ENCODE measurements around the gene ALCAM. TPM values are rescaled to one million over a fixed set of nuclear protein-coding genes. Genes with fewer than 3 reads are reported as not detected.

Gene ALCAM
- total RNA-seq (10.9 TPM), polyA plus RNA-seq (ENCODE audit: insufficient read depth in 1 of 8, insufficient read length in 8 of 8, low replicate concordance in 1 of 8) (10 to 100 TPM in 6 of 8 donors, 1 to 10 TPM in 2; 7.4 to 29.5 (median 10.8) TPM)
- long read RNA-seq, donor 1, full-length matches to known transcripts = 2 of 2 reads
- long read RNA-seq, donor 1, partial matches to known transcripts = 0 of 2 reads
- long read RNA-seq, donor 1, other reads (novel, unspliced or antisense) = 0 of 2 reads
- long read RNA-seq, donor 2, full-length matches to known transcripts = 1 of 1 reads
- long read RNA-seq, donor 2, partial matches to known transcripts = 0 of 1 reads
- long read RNA-seq, donor 2, other reads (novel, unspliced or antisense) = 0 of 1 reads
- long read RNA-seq, donor 3, full-length matches to known transcripts = 1 of 1 reads
- long read RNA-seq, donor 3, partial matches to known transcripts = 0 of 1 reads
- long read RNA-seq, donor 3, other reads (novel, unspliced or antisense) = 0 of 1 reads
- long read RNA-seq, donor 4, full-length matches to known transcripts = 1 of 1 reads
- long read RNA-seq, donor 4, partial matches to known transcripts = 0 of 1 reads
- long read RNA-seq, donor 4, other reads (novel, unspliced or antisense) = 0 of 1 reads
- long read RNA-seq, donor 5, partial matches to known transcripts = 0 of 1 reads
- long read RNA-seq, donor 5, other reads (novel, unspliced or antisense) = 0 of 1 reads
- long read RNA-seq, donor 6, full-length matches to known transcripts = 3 of 3 reads
- long read RNA-seq, donor 6, partial matches to known transcripts = 0 of 3 reads
- long read RNA-seq, donor 6, other reads (novel, unspliced or antisense) = 0 of 3 reads
- long read RNA-seq, donor 7, full-length matches to known transcripts = 1 of 1 reads
- long read RNA-seq, donor 7, partial matches to known transcripts = 0 of 1 reads
- long read RNA-seq, donor 7, other reads (novel, unspliced or antisense) = 0 of 1 reads
- long read RNA-seq, donor 8 = 0 reads
- long read RNA-seq, donor 9 = 0 reads
- long read RNA-seq, donor 10, full-length matches to known transcripts = 1 of 1 reads
- long read RNA-seq, donor 10, partial matches to known transcripts = 0 of 1 reads
- long read RNA-seq, donor 10, other reads (novel, unspliced or antisense) = 0 of 1 reads
- long read RNA-seq, donor 11, full-length matches to known transcripts = 1 of 1 reads
- long read RNA-seq, donor 11, partial matches to known transcripts = 0 of 1 reads
- long read RNA-seq, donor 11, other reads (novel, unspliced or antisense) = 0 of 1 reads

DNA sequence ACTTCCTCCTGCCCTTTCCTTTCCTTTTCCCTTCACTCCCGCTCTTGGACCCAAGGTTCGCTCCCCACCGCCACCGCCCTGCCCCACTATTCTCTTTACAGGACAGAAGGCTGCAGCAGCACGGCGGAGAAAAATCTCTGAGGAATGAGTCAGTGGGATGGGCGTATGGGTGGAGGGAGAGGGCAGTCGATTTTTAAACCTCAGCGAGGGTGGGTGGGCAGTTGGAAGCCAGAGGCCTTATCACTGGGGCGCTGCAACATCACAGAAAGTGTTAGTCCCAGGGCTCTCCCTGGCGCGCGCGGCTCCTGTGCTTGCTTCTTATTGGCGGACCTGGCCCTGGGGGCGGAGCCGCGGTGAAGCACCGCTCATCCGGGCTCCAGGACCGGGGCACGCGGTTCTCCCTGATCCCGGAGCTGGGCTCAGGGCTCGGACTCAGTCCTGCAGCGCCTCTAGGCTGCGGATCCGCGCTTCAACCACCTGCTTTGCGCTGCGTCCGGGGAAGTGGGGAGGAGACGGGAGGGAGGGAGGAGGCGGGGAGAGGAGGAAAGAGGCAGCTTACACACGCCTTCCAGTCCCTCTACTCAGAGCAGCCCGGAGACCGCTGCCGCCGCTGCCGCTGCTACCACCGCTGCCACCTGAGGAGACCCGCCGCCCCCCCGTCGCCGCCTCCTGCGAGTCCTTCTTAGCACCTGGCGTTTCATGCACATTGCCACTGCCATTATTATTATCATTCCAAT, at the start of gene ALCAM:
TSS of gene ALCAM (plus strand) at position 584 of the 737 bp plus-strand sequence.
- Histone ChIP-seq H3K9me3 (replicated peaks; ENCODE audit: control insufficient read depth, low read depth, low read length) (no peaks in the 10 kb centered on the region), H3K27me3 (ENCODE audit: control insufficient read depth, insufficient read depth, low read length) (peaks cover 31% of the 10 kb centered on the region), H3K27ac (ENCODE audit: low read length) (peak within 1 kb of the TSS; percentile 31), H3K4me1 (ENCODE audit: control insufficient read depth, insufficient read depth, low read length) (peaks cover 26% of the 10 kb centered on the region), H3K36me3 (ENCODE audit: control insufficient read depth, insufficient read depth, low read length) (no peaks in the 10 kb centered on the region), H3K4me3 (ENCODE audit: low read length) (peak within 1 kb of the TSS; percentile 80)
- WGBS (ENCODE audit: insufficient coverage) = under 1% methylated on average over 34 of the region's 48 CpGs
- peak; percentile 96 for DNase-seq

DNA sequence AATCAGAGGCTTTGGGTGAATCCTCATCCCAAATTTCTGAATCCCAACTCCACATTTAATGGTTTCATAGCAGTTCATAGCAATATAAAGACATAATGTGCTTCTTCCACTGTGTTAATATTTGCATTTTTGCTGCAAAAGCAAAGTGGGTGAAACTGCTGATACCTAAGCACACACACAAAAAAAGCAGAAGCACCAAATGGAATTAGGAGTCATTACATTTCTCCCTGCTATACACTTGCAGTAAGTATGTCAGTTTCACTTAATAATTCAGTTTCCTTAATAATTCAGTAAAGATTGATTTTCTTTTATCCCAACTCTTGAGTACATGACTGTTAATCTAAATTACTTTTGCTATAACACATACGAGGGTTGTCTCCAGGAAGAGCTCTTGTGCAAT, 48.9 kb upstream of the ALCAM start:
- Histone ChIP-seq H3K4me1 (ENCODE audit: control insufficient read depth, insufficient read depth, low read length) (no peaks in the 10 kb centered on the region), H3K36me3 (ENCODE audit: control insufficient read depth, insufficient read depth, low read length) (no peaks in the 10 kb centered on the region), H3K9me3 (replicated peaks; ENCODE audit: control insufficient read depth, low read depth, low read length) (no peaks in the 10 kb centered on the region), H3K27ac (ENCODE audit: low read length) (no peak overlapping the region), H3K27me3 (ENCODE audit: control insufficient read depth, insufficient read depth, low read length) (no peaks in the 10 kb centered on the region), H3K4me3 (ENCODE audit: low read length) (no peak overlapping the region)
- peak; percentile 43 for DNase-seq
- WGBS (ENCODE audit: insufficient coverage) = no CpG with 5 or more reads among the region's 1 CpG

DNA sequence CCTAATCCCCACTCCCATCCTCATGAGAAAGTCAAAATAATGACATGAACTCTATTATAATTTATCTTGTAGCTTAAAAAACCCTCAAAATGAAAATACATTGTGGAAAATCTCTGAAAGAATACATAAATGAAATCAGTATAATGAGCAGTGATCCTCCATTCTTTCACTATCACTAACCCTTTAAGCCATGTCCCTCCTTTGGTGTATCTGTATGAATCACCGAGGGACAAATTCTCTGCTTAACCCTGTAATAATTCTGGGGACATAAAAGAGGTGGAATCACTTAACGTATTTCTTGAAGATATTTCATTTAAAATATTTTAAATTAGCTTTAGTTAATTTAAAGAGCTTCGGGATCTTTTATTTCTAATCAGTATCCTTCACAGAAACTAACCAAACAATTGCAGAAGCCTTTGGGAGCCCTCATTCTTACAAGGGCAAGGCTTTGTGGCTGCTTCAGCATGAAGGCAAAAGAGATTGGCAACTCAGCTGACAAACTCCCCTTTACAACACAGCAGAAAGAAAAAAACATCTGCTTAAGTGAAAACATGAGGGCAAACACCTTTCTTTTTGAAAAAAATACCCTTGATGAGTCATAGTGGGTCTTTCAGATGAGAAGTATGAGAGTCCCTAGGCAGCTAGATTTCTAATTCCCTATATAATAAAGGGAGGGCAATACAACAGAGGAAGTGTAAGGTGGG, 44.0 kb upstream of the ALCAM start:
- WGBS (ENCODE audit: insufficient coverage) = no CpG with 5 or more reads among the region's 3 CpGs
- H3K4me1 ChIP-seq (ENCODE audit: control insufficient read depth, insufficient read depth, low read length) = no peaks in the 10 kb centered on the region

DNA sequence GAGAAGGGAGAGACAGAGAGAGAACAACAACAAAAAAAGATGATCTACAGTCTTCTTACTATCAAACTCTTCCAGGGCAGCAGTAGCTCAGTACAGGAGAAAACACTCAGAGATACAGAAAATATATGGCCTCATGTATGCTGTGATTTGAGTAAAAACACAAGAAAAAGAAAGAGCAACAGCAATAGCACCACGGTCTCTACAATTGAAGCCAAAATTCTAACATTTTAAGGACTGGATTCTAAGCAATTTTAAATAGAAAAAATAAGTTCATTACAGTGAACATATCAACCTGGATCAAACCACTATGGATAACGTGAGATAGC, 43.5 kb upstream of the ALCAM start:
- H3K4me3 ChIP-seq (ENCODE audit: low read length) = no peak overlapping the region
- H3K9me3 ChIP-seq (replicated peaks; ENCODE audit: control insufficient read depth, low read depth, low read length) = no peaks in the 10 kb centered on the region
- no peaks in the 10 kb centered on the region for H3K4me1 ChIP-seq (ENCODE audit: control insufficient read depth, insufficient read depth, low read length)
- H3K36me3 ChIP-seq (ENCODE audit: control insufficient read depth, insufficient read depth, low read length) = no peaks in the 10 kb centered on the region
- whole genome bisulfite sequencing (ENCODE audit: insufficient coverage) = no CpG with 5 or more reads among the region's 2 CpGs
- DNase-seq = no peak
- H3K27me3 ChIP-seq (ENCODE audit: control insufficient read depth, insufficient read depth, low read length) = no peaks in the 10 kb centered on the region
- no peak overlapping the region for H3K27ac ChIP-seq (ENCODE audit: low read length)

More for the DNA sequence above, 44.0 kb upstream of the ALCAM start:
- Histone ChIP-seq H3K4me3 (ENCODE audit: low read length) (no peak overlapping the region), H3K36me3 (ENCODE audit: control insufficient read depth, insufficient read depth, low read length) (no peaks in the 10 kb centered on the region), H3K27me3 (ENCODE audit: control insufficient read depth, insufficient read depth, low read length) (no peaks in the 10 kb centered on the region), H3K9me3 (replicated peaks; ENCODE audit: control insufficient read depth, low read depth, low read length) (no peaks in the 10 kb centered on the region), H3K27ac (ENCODE audit: low read length) (no peak overlapping the region)
- DNase-seq = no peak

- no CpG with 5 or more reads among the region's 1 CpG for WGBS (ENCODE audit: insufficient coverage)
- H3K27ac ChIP-seq (ENCODE audit: low read length) = no peak overlapping the region
- H3K9me3 ChIP-seq (replicated peaks; ENCODE audit: control insufficient read depth, low read depth, low read length) = no peaks in the 10 kb centered on the region
- no peaks in the 10 kb centered on the region for H3K27me3 ChIP-seq (ENCODE audit: control insufficient read depth, insufficient read depth, low read length)
- no peak for DNase-seq
- H3K36me3 ChIP-seq (ENCODE audit: control insufficient read depth, insufficient read depth, low read length) = no peaks in the 10 kb centered on the region
- no peaks in the 10 kb centered on the region for H3K4me1 ChIP-seq (ENCODE audit: control insufficient read depth, insufficient read depth, low read length)
- H3K4me3 ChIP-seq (ENCODE audit: low read length) = no peak overlapping the region
Measured at GRCh38 chr3:105324951-105325350, 41.8 kb upstream of the ALCAM start.

DNA sequence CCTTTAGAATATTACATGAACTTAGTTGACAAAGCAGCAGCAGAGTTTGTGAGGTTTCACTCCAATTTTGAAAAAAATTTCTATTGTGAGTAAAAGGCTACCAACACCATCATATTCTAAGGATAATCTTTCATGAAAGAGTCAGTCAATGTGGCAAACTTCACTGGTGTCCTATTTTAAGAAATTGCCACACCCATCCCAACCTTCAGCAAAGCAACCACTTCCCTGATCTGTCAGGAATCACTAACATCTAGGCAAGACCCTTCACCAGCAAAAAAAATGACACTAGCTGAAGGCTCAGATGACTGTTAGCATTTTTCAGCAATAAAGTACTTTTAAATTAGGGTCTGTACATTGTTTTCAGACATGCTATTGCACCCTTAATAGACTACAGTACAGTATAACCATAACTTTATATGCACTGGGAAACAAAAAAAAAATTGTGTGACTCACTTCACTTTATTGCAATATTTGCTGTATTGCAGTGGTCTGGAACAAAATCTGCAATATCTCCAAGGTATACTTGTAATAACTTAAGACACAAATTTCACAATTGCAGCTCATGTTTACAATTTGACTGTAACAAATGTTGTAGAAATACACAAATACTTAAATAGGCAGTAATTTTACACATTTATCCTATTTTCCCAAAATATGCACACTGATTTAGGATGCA, 38.9 kb upstream of the ALCAM start:
- no peaks in the 10 kb centered on the region for H3K27me3 ChIP-seq (ENCODE audit: control insufficient read depth, insufficient read depth, low read length)
- no peak overlapping the region for H3K4me3 ChIP-seq (ENCODE audit: low read length)
- H3K36me3 ChIP-seq (ENCODE audit: control insufficient read depth, insufficient read depth, low read length) = no peaks in the 10 kb centered on the region
- no peaks in the 10 kb centered on the region for H3K4me1 ChIP-seq (ENCODE audit: control insufficient read depth, insufficient read depth, low read length)
- no peaks in the 10 kb centered on the region for H3K9me3 ChIP-seq (replicated peaks; ENCODE audit: control insufficient read depth, low read depth, low read length)
- no peak for DNase-seq
- H3K27ac ChIP-seq (ENCODE audit: low read length) = no peak overlapping the region

DNA sequence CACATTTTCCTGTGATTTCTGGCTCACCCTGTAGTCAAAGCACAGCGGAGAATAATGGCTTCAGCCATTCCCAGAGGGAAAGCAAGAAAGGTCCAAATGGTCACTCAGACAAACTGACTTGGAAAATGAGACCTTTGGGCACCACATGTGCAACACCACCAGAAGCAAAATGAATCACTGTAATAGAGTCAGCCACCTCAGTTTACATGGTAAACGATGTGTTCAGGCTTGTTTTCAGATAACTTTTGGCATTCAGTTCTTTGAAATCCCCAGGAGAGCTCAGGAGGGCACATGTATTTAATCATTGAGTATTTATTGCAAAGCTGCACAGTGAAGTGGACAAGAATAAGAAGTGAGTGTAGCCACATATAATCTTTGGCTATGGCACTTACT, 38.4 kb upstream of the ALCAM start:
- no peak for DNase-seq
- 61% methylated on average over 2 of the region's 2 CpGs for WGBS (ENCODE audit: insufficient coverage)
- no peaks in the 10 kb centered on the region for H3K9me3 ChIP-seq (replicated peaks; ENCODE audit: control insufficient read depth, low read depth, low read length)
- H3K4me3 ChIP-seq (ENCODE audit: low read length) = no peak overlapping the region
- no peak overlapping the region for H3K27ac ChIP-seq (ENCODE audit: low read length)
- no peaks in the 10 kb centered on the region for H3K4me1 ChIP-seq (ENCODE audit: control insufficient read depth, insufficient read depth, low read length)
- no peaks in the 10 kb centered on the region for H3K27me3 ChIP-seq (ENCODE audit: control insufficient read depth, insufficient read depth, low read length)
- H3K36me3 ChIP-seq (ENCODE audit: control insufficient read depth, insufficient read depth, low read length) = no peaks in the 10 kb centered on the region

DNA sequence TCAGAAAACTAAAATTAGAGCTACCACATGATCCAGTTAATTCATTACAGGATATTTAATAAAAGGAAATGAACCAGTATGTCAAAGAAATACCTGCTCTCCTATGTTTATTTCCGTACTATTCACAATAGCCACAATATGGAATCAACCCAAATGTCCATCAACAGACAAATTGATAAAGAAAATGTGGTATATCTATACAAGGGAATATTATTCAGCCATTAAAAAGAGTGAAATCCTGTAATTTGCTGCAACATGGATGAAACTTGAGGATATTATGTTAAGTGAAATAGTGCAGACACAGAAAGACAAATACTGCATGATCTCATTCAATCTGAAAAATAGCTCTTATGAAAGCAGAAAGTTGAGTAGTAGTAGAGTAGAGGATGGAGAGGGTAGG, 33.7 kb upstream of the ALCAM start:
- no peaks in the 10 kb centered on the region for H3K4me1 ChIP-seq (ENCODE audit: control insufficient read depth, insufficient read depth, low read length)
- WGBS (ENCODE audit: insufficient coverage) = no CpG with 5 or more reads among the region's 1 CpG
- no peak overlapping the region for H3K4me3 ChIP-seq (ENCODE audit: low read length)
- DNase-seq = no peak
- H3K27me3 ChIP-seq (ENCODE audit: control insufficient read depth, insufficient read depth, low read length) = no peaks in the 10 kb centered on the region
- H3K9me3 ChIP-seq (replicated peaks; ENCODE audit: control insufficient read depth, low read depth, low read length) = no peaks in the 10 kb centered on the region
- H3K36me3 ChIP-seq (ENCODE audit: control insufficient read depth, insufficient read depth, low read length) = no peaks in the 10 kb centered on the region
- no peak overlapping the region for H3K27ac ChIP-seq (ENCODE audit: low read length)

Measured in muscle of leg (tissue), 16 donors.